ENCODE results near the gene CALML6.
A peak's percentile ranks its signal among the peaks of the same experiment; 100 is the strongest.

Gene CALML6

DNA sequence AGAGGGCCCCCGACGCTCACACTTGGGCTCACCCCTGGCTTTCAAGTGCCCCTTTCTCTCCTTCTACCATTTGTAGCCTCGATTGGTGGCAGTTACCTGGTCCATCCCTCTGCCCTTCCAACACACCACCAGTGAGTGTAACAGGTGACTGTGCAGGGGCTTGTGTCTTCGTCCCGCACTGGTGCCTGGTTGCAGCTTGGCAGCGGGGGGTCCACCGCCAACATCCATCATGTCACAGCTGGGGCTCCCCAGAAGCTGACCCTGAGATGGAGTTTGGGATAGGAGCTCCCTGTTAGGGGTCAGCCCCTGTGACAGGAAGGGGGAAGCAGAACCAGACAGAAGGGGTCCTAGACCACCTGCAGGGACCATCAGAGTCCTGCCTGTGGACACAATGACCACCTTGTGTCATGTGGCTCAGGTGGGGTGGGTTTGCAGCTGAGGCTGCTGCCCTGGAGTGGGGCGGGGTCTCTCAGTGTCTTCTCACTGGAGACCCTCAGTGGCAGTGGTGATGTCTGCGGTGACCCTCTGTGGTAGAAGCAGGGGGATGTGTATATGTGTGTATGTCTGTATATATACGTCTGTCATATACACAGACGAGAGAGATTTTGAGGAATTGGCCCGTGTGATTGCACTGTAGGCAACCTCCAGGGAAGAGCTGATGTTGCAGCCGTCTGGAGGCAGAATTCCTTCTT lies 3.6 kb upstream of the CALML6 start:
- FAIRE-seq: no peak

DNA sequence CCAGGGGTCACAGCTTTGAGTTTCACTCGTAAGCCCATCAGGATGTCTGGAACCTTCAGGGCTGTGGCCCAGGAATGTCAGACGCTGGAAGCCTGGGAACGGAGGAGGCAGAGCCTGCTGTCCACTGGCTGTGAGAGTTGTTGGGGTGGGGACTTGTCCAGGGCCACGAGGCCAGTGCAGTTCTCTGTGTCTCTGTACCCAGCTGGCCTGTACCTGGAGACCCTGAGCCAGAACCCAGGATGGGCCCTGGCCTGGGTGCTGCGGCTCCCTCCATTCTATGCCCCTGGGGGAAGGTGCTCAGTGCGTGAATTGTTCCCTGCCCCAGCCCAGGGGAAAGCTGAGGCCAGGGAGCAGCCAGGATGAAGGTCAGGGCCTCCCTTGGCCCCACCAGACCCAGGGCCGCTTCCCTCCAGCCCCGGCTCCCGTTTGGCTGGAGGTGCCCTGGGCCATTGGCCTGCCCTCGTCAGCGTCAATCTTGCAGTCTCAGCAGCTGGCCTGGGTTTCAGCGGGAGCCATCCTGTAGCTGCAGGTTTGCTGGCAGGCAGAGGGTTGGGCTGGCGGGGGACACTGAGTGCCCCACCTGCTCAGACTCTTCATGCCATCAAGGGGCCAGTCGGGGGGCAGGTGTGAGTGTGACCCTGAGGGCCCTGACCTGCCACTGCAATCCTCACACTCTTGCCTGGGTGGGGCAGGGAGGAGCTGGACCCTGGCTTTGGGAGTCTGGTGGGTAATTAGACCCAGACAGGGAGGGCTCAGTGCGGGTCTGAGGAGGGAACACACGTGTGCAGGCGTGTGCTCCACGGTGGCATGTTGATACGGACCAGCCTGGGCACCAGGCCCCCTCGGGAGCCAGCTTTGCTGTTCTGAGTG lies 724 bp upstream of the CALML6 start:
- FAIRE-seq: no peak

DNA sequence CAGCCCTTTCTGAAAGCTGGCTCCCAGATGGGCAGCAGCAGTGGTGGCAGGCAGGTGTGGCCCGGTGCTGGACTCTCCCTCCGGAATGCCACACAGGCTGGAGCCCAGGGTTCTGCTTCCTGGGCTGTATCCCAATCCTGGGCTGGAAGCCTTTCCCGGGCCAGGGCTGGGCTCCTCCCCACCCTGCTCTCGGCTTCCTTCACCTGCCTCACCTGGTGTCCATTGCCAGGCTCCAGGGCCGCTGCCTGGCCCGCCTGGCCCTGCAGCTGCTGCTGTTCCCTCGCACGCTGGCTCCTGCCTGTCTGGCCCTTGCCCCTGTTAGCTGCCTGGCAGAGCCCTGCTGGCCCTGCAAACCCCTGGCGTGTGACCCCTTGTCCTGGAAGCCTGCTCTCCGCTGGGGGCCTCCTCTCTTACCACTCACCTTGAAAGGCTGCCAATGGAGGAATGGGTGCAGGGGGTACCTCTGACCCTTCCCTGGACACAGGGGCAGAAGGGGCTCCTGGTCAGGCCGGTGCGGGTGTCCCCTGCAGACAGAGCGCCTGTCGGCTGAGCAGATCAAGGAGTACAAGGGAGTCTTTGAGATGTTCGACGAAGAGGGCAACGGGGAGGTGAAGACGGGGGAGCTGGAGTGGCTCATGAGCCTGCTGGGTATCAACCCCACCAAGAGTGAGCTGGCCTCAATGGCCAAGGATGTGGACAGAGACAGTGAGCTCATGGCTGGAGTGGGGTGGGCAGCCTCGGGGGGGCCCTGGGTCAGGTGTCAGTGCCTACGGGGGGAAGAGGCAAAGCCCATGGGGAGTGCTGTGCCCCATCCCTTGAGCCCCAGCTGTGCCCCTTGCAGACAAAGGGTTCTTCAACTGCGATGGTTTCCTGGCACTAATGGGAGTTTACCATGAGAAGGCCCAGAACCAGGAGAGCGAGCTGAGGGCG lies 1.1 kb downstream of the CALML6 start:
- FAIRE-seq: no peak

DNA sequence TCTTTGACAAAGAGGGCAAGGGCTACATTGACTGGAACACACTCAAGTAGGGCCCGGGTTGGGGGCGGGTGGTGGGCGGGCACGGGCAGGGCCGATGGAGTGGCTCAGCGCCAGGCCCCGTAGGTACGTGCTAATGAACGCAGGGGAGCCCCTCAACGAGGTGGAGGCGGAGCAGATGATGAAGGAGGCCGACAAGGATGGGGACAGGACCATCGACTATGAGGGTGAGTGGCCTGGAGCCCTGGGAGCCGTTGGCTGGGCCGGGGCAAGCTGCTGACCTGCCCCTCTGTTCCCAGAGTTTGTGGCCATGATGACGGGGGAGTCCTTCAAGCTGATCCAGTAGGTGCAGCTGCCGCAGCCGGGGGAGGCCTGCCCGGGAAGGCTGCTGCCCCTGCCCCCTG lies 1.8 kb downstream of the CALML6 start:
- FAIRE-seq: no peak

DNA sequence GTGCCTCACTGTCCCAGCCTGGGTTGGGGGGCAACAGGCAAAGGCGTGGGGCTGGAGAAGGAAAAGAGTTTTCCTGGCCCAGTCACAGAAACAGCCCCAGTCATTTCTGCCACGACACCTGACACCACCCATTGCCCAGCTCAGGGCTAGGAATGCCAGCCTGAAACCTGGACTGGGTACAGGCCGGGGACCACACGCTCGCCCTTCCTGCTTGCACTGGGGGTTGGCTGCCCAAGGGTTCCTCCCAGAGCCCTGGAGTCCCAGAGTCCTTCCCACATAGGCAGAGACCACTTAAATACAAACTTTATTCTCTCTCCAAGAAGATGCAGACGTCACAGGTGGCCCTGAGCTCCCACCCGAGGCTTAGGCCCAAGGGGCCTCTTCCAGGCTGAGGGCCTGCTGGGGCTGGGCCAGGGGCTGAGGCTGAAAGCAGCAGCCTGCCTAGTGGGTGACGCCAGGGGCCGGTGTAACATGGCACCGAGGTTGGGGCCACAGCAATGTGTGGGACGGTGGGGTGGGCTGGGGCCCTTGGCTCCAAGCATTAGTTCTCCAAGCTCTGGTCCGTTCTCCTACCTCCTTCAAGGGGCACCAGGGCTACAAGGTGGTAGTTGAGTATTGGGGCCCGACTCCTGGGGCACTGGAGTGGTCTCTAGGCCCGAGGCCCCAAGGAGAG lies 2.4 kb downstream of the CALML6 start:
- no peak for FAIRE-seq

DNA sequence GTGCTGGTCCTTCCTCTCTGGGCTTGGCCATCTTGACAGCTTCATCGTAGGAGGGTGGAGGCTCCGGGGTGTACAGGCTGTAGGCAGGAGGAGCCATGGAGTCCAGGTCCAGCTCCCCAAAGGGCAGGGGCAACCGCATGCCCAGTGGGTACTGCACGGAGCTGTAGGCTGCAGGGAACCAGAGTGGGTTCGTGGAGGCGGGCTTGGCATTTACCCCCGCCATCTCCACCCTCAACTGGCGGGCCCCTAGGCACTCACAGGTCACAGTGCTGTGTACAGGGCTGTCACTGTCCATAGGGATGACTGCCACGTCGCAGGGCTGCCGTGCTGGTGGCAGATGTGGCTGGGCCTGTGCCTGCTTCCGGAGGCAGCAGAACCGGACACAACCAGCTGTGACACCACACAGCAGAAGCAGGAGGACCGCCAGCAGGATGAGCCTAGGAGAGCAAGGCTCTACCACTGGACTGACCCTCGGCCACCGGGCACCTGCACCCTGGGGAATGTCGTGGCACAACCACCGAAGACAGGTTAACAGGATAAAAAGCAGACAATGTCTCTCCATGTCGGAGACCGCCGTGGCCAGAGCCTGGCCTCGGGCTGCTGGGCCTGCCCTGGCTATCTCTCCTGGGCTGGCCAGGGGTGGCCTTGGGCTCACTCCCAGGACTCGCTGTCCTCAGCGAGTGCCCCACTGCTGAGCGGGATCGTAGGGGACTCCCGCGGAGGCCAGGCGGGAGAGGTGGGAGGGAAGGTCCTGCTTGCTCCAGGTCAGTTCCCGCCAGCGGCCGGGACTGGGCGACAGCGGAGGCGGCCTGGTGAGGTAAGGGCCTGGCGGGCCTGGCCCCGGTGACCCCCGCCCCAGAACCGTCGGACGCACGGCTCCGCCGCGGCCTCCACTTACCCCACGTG lies 3.2 kb downstream of the CALML6 start:
- no peak for FAIRE-seq

DNA sequence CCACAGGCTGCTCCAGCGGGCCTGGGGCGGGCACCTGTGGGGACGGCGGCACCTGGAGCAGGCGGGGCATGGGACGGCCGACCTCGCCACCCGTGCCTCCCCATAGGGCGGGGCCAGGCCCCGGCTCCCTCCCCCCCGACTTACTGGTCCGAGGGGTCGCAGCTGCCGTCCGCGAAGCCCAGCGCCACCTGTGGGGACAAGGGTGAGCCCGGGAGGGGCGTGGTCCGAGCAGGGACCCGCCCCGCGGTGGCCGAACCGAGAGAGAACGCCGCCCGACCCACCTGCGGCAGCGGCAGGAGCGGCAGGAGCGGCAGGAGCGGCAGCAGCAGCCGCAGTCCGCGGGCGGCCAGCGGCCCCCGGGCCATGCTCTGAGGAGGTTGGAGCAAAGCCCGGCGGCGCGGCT lies 3.8 kb downstream of the CALML6 start, which contains the start of gene TMEM52:
Gene TMEM52 (minus strand): TSS at position 379 of the 403 bp plus-strand sequence. CDS start 14 bp downstream, at position 365.
- FAIRE-seq: no peak

DNA sequence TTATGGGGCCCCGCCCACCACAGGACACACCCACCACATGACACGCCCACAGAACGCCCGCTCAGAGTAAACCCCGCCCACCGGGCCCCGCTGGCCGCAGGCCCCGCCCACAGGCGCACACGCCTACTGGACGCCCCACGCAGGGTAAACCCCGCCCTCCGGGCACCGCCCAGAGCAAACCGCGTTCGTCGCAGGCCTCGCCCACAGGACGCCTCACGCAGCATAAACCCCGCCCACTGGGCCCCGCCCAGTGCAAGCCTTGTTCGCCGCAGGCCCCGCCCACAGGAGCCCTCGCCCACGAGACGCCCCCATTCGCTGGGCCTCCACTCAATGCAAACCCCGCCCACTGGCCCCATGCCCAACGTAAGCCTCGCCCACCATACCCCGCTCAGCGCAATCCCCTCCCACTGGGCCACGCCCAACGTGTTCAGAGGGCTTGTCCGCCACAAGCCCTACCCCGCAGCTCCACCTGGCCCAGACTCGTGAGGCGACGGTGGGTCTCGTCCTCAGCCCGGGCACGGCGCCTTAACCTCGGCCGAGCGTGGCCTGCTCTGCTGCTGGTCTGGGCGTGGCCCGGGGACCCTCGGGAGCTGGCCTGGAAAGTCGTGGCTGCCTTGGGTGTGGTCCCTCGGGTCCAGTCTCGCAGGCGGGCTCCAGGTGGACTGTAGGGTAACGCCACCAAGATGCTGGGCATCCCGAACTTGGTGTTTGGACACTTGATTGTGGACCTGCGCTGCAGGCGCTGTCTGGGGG lies 4.4 kb downstream of the CALML6 start:
- peak; percentile 92 for FAIRE-seq

DNA sequence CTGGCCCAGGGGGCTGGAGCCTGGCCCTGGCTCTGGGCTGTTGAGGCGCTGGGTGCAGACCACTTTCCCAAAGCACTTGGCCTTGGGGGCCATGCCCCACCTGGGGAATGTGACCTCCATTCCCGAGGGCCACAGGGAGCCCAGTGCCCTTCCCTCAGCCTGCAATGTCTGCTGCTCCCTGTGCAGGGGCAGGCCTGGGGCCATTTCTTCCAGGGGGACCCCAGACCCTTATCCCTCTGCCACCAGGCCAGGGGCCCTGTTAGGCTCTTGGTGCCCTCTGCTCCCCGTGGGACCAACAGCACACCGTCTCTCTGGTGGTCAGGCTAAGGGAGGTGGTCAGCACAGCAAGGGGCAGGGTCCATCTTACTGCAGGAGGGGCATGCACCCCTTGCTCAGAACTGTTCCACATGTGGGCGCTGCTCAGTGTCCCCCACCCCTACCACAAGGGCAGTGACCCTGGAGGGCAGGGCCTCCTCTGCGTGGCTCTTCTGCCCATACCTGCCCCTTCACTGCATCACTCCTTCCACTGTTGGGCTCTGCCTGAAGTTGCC lies 5.1 kb downstream of the CALML6 start:
- FAIRE-seq: no peak

DNA sequence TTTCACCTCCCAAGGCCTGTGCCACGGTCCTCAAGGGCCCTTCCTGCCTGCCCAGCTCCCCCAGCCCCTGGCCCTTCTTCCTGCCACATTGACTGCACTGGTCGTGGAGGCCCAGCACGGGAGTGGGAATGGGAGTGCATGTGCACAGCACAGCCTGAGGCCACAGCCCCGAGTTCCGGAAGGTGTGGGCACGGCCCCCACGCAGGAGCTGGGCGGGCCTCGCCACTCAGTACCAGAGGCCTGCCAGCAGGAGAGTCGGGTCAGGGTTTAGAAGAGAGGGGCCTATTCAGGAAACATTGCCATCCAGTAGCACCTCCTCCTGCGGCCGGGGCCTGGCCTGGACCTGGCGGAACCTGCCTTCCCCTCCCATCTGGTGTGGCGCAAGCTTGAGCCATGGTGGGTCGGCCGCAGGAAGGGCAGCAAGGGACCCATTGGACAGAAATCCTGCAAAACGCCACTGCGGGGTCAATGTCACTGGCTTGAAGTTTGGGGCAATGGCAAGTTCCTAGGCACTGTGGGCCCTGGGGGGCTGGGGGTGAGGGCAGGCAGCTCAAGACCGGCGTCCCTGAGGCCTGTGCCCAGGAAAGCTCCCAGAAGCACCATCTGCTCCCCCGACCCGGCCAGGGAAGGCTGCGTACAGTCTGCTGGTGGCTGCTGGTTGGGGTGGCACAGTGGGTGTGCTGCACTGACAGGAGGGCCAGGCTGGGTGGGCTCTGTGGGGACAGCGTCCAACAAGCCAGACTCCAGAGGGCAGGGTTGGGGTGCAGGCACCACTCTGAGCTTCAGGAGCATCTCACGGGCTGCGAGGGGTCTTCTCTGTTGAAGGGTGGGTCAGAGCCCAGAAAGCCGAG lies 5.8 kb downstream of the CALML6 start:
- no peak for FAIRE-seq

DNA sequence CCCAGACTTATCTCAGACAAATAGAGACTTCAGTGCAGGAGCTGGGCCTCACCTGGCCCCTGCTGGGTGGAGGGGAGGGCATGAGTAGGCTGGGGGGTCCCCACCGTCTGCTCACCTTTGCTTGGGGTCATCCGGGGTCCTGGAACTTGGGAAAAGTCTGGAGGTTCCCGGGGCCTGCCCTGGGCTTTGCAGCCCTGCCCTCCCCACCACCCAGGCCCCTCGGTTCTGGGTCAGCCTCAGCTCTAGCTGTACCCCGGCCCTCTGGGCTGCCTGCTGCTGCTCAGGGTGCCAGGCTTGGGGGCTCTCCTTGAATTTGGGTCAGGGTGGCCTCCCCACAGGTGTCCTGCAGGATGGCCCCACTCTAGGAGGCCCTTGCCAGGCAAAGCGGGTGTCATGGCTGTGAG lies 6.4 kb downstream of the CALML6 start:
- FAIRE-seq: no peak

DNA sequence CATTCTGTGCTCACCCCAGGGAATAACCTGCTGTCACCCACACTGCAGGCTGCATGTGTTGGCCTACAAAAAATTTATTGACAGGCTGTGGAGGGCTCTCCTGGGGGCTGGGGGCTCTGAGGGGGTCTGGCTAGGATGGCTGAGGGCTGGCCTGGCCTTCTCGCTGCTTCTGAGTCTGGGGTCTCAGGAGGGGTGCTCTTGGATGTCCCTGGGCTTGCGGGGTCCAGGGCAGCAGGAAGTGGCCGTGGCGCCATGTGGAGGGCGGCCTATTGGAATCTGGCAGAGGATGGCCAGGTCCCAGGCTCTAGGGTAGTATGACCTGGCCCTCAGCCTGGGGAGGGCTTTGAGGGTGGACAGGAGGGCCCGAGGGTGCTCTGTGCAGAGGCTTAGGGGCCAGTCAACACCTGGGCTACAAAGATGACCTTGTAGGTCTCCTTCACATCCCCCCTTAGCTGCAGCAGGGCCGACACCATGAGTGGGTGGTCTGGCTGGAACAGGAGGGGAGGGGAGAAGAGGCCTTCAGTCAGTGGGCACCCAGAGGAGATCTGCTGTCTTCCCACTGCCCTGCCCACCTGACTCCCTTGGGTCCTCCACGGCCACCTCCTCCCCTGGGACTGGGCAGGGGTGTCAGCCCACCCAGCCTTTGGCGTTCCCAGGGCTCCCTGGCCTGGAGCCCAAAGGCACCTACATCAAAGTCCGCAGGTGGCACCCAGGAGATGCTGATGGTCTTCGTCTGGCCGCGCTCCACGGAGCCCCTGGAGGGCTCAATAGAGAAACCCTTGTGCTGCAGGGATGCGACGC lies 7.0 kb downstream of the CALML6 start:
- FAIRE-seq: no peak

DNA sequence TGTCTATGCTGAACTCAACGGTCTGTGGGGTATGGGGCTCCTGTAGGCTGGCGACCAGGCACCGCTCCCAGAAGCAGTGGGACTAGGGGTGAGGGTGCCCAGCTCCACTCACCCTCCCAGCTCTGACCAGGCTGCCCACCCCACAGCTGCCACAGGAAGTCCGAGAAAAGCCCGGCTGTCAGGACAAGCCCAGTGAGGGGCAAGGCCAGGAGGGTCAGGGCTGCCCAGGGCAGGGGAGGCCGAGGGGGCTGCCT lies 7.6 kb downstream of the CALML6 start:
- FAIRE-seq: no peak

DNA sequence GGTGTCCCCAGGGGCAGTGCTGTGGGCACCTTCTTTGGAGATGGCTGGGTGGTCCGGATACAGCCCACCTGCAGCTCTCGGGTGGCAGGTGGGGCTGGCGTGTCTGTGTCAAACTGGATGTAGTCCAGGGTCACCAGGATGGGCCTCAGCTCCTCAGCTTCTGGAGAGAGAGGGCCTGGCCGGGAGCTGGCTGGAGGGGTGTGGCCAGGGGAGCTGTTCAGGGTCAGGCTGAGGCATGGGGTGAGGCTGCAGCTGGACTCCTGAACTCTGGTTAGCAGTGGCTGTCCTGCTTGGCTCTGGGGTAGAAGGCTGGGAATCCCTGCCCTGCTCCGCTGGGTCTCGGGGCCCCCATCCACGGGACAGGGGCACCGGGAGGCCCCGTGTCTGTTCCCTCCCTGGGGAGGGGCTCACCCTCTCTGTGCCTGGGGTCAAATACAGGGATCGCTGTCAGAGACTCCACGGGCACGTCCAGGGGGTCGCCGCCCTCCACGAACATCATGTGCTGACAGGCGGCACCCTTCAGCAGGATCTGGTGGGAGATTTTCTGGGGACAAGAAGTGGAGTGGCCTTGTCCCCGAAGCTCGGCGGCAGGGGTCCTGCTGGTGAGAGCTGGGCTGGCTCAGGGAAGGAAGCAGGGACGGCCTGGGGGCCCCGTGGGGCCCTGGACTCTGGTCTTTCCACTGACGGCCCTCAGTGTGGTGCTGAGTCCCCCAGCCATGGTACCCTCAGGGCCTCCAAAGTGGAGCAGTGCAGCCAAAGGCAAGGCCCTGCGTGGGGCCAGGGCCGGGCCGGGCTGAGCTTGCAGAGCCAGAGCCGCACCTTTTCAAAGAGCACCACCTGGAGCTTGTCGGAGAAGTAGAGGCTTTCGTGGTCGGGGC lies 8.1 kb downstream of the CALML6 start:
- no peak for FAIRE-seq

DNA sequence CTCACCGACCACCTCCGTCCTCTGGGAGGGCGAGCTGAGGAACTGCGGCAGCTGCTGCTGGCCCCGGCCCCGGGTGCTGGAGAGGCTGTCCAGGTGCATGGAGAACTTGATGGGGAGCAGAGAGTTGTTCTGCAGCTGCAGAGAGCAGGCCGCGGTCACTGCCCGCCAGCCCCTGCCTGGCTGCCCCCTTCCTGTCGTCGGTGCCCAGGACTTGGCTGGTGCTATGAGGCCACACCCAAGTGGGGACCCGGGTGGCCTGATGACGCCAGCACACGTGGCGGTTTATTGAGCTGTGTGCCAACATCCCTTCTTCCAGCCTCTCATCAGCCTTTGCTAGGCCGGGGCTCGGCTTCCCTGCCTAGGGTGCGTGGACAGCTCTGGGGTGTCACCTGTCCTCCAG lies 9.3 kb downstream of the CALML6 start:
- FAIRE-seq: no peak

DNA sequence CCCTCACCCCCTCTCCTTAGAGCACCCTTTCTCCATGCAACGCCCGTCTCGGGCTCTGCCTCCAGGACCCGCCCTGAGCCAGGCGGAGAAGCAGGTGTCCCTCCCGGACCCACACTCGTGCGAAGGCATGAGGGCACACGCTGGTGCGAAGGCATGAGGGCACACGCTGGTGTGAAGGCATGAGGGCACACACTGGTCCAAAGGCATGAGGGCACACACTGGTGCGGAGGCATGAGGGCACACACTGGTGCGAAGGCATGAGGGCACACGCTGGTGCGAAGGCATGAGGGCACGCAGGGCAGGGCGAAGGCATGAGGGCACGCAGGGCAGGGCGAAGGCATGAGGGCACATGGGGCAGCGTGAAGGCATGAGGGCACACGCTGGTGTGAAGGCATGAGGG lies 9.8 kb downstream of the CALML6 start:
- no peak for FAIRE-seq

DNA sequence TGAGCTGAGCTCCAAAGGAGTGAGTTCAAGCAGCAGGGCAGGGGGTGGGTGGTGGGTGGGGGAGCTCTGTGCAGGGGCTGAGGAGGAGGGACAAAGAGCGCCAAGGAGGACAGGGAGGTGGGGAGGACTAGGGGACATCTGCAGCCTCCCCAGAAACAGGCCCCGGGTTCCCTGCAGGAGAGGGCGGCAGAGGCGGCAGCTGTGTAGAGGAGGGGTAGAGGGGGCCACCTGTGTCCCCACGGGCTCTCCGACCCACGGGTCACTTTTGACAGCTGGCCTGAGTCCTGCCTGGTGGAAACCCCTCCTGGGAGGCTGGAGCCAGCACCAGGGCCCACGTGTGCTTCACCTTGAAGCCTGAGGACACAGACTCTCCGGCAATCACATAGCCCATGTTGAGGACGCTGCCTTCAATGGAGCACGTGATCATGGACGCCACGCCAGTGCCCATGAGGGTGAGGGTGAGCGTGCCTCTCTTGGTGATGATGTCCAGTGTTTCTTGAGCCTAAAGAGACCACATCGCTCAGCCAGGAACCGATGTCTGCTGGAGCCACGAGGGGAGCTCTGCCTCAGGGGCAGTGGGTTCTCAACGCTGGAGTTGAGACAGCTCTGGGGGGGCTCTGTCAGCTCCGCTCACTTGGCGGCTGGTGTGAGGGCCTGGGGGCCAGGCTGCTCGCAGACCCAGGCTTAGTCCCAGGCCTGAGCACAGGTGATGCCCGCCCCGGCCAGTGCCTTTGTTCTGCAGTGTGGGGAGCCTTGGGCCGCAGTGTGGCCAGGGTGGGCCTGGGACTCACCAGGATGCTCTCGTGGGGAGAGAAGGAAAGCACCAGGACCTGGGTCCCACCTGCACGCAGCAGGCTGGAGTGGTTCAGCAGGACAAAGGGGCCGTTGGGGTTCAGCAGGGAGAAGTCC lies 10.6 kb downstream of the CALML6 start:
- FAIRE-seq: no peak

Measured in TTC549 (cell line).